DMS79 (cell line): Measurements from ENCODE around the gene DPCD.

Experiments
- DNase-seq: peaks from one replicate; lab custom pipeline; 2025; lab: John Stamatoyannopoulos, UW

The DPCD gene

DNA sequence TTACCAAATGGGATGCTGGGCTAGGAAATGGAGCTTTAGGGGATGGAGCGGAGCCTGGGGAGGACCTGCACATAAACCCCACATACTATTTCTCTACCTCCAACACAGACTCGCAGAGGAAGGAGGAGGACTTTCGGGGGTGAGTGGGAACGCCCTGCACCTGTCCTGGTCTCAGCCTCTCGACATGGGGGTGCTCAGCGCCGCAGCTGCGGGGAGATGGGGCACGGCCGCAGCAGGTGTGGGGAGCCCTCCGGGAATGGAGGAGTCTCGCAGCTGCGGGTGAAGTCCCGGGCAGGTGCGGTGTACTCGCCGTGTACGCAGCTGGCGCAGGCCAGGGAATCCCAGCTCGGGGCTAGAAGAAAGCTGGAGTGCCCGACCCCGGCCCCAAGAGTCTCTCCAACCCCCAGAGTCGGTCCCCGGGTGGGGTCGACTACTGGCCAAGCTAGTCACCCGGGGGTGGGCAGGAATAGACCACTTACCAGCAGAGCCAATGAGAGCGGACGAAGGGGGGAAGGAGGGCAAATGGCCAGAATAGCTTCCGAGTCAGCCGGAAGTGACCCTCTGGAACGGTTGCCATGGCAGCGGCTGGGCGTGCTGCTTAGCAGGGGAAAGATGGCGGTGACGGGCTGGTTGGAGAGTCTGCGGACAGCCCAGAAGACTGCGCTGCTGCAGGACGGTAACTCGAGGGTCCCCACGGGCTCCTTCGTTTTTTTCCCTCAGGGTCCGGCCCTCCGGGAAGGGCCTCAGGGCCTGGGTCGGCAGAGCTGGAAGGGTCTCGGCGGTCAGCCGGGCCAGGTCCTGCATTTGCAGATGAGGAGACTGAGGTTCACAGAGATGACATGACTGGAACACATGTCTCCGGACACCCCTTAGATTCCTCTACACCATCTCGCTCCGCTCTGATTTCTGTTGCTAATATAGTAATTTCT is at the start of gene DPCD, which contains the start of gene POLL:
Gene DPCD (plus strand): TSS at position 597 of the 929 bp plus-strand sequence. CDS start 16 bp downstream, at position 613.
Gene POLL (minus strand): TSS at position 533 of the 929 bp plus-strand sequence. CDS start 897 bp downstream, outside the sequence.
- DNase-seq, result peak; percentile 62

DNA sequence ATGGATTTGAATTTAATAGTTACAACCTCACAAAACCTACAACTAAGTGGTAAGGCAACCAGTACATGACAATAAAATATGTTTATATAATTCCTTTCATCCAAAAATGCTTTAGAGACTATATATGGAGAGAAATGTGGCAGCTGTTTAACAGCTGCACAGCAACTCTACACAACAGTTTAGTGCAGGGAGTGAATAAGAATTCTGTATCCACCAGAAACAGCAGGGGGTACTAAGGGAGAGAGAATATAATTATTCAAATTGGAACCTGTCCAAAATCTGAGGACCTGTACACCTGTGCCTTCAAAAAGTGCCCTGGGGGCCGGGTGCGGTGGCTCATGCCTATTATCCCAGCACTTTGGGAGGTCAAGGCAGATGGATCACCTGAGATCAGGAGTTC is 49.7 kb upstream of the DPCD start:
- DNase-seq, result no peak

DNA sequence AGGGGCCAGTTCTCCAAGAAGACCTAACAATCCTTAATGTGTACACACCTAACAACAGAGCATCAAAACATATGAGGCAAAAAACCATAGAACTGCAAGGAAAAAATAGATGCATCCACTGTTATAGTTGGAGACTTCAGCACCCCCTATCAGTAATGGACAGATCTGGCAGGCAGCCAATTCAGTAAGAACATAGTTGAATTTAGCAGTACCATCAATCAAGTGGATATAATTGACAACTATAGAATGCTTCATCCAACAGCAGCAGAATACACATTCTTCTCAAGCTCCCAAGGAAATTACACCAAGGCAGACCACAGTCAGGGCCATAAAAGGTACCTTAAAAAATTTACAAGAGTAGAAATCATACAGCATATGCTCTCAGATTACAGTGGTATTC is 42.2 kb upstream of the DPCD start:
- DNase-seq, result no peak

DNA sequence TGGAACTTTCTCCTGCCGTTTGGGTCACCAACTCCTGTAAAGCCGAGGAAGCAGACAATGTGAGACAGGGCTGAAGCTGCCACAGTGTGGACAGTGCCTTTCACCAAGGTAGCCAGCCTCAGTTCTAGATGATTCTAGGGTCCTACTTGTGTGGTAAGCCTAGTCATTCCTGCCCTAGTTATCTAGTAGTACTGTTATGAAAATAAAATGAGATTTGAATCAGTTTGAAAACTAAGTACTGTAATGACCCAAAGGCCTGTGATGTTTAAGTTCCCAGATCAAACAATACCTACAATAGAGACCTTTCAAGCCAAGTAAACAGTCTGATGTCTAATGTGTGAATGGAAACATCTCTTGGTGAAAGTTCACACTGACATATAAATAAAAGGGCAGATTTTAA is 37.2 kb upstream of the DPCD start:
- no peak for DNase-seq

DNA sequence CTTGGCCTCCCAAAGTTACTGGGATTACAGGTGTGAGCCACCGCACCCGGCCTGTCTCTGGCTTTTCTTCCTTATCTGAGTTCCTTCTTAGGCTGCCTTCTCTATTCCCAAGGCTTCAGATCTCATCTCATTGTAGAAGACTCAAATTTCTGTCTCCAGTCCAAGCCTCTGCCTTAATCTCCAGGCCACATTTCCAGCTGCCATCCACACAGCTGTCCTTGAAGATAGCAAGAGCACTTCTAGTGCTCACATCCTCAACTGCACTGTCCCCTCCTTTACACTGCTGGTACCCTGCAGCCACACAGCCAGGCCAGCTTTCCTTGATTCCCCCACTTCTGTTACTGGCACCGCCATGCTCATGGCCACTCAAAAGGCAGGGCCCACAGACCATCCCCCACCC is 35.7 kb upstream of the DPCD start:
- DNase-seq, result no peak

DNA sequence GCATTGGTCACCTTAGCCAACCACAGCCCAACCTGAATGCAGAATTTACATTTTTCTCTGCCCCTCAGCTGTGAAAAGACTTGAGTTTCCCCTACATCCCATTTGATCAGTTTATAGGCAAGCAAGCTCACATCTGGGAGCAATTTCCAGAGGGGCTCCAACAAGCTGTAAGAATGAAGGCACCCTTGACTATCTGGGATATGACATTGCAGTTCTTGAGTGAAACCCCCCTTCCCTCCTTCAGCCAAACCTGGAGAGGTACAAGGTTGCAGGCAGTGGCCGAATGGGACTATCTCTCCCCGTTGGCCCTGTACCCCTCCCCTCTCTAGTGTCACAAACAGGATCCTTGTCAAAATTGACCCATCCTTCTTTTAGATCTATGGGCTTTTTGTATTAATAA is 30.6 kb upstream of the DPCD start:
- no peak for DNase-seq

DNA sequence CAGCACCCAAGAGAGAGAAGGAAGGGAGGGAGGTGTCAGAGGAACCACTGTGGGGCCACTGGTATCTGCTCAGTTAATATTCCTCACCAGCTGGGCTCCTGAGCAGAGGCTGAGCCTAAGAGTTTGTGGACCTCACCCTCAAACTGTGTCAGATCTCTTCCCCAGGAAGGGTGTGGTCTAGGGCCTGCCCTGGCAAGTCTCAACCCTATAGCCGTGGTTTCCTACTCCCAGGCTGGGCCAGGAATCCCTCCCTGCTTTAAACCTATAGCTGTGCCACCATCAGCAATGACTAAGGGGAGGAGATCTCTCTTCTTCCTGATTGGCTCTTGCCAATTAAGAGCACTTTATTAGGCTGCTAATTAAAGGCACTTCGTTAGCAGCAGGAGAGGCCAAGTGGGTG is 29.9 kb upstream of the DPCD start:
- no peak for DNase-seq

DNA sequence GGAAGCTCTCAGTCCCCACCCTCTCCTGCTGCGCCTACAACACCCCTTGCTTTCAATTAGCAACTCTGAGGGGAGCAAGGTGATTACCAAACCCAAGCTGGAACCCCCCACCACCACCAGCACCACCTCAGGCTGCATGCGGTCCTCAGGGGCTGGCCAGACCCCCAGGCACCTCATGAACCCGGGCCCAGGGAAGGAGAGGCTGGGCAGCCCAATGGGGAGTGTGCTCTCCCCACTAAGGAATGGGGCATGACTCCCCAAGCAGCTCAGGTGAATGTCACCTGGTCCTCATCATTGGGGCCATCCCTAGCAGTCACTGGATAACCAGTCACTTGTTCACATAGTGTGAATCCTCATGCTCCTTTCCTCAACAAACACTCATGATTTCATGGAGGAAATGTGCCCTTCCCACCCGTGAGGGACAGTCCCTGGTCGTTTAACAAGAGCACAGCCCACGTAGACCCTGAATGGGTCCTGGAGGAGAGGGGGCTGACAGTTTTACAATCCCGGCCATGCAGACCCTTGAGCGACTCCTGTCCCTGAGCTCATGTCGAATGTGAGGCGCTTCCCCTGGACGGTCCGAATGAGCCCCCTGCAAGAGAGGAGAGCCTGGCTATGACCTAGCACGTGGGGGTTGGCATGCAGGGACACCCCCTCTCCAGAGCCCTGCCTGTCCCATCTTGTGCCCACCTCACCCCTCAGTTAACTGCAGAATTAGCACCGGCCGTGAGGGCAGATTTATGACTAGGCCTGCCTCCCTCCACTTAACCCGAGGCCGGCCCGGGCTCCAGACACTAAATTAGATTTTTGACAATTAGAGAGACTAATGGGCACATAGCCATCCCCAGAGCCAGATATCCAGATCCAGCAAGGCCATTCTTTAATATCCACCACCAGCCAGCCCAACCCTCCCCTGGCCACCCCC is 29.2 kb upstream of the DPCD start:
- no peak for DNase-seq

DNA sequence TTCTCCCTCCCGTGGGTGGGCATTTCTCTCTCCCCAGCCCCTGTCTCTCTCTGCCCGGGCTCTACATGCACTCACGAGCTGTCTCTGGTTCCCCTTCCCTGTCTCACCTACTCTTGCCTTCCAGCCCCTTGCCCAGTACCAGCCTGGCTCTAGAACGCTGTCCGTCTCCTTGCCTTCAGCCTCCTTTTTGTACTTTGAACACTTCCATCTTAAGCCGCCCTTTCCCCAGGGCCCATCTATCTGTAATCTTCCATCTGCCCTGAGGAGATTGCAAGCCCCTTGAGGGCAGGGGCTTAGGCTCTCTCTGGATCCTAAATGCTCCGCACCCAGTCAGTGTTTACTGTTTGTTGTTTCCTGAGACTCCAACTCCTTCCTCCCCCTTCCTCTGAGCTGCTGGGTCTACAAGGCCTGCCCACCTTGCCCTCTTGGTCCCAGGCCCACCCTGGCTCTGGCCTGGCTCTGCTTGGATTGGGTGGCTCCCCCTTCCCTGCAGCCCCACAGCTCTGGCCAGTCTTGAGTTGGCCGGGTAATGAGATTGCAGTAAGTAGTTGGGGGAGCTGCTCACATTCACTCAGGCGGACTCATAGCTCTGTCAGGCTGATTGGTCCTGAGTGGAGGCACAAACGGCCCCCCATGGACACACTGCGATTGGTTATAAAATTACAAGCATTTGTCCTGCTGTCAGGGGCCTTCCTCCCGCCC is 28.4 kb upstream of the DPCD start:
- DNase-seq, result no peak

DNA sequence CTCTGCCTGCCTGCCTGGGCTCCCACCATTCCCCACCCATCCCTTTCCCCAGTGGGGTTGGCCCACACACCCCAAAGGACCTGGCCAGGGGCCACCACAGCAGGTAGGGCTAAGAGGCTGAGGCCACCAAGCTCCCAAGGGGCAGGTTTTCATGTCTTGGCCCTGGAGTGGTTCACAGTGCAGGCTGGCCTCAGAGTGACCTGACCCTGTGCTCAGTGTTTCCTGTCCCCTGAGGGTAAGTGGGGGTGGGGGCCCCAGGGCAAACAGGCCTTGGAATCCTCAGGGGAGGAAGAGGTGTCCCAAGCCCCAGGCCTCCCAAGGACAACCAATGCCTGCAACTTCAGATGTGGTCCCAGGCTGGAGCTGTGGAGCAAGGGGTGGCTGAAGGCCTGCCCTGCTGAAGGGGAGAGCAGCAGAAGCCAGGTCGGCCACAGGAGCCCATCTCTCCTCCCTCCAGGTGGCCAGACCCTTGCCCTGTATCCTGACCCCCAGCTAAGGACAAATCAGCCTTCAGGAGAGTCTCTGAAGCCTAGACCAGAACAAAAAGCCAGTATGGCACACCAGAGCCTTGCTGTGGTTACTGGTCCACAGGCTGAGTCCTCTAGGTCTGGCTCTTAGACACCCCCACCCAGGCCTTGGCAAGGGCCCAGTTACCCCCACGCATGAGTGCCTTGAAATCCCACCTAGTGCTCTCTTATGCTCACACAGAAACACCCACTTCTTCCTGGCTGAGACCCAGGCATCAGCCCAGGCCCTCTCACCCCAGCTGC is 27.6 kb upstream of the DPCD start:
- DNase-seq, result peak; percentile 38

DNA sequence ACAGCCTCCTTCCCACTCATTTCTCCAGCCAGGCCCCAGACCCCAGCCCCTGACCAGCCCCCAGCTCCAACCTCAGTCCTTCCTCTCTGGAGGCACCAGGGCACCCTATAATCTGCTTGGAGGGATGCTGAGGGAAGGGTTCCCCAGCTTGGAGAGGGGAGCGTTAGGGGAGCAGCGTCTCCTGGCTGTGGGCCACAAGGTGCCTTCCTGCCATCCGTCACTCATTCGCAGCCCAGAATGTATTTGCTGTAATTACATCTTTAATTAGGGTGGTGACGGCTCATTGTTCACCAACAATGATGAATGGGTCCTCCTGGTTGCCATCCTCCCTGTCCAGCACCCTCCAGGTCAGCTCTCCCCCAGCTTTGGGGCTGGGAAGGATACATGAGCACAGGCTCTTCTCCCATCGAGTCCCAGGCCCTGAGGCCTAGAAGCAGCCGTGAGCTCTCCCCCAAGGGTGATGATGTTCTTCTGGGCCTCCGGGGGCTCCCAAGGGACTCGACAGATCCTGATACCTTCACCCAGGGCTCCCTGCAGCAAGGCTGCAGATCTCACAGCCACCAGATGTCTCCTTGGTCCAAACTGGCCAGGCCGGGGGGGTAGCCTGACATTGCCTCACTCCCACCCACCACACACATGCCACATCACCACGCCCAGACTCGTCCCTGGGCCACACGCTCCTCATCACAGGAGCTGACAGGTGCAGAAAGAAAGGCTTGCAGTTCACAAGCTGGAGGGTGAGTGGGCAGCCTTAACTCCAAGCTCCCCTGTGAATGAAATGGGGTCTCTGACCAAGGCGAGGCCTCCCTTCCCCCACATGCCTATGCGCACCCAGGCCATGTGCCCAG is 26.8 kb upstream of the DPCD start:
- DNase-seq, result no peak

DNA sequence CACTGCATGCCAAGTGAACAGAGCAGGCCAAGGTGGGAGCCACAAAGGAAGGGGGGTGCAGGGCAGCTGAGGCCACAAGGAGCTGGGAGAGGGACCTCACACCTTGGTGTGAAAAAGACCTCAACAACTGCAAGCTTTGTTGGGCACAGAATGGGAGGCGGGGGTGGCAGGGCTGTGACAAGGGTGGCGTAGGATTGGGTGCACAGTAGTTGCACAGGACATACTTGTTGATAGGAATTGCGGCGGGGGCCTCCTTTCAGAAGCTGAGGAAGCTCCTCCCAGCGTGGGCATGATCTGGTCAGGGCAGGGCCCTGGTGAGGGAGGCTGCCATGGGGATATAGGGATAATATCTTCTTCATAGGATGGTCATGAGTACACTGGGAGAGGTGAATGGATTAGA is 25.9 kb upstream of the DPCD start:
- no peak for DNase-seq

DNA sequence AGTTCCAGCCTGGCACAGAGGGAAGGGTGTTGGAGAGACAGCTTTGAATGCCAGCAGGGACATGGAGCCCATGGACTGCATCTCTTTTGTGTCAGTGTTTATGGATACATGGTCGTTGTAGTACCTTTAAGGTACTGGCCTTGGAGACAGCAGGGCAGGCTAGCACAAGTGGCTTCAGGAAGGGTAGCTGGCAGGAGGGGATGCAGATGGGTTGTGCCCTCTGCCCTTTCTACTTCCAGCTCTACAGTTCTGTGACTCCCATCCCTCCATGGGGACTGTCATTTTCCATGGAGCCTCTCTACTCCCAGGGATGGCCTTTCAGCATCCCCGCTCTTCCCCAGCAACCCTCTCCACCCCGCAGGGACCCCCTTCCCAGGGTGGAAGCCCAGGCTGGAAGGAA is 25.1 kb upstream of the DPCD start:
- DNase-seq, result no peak

DNA sequence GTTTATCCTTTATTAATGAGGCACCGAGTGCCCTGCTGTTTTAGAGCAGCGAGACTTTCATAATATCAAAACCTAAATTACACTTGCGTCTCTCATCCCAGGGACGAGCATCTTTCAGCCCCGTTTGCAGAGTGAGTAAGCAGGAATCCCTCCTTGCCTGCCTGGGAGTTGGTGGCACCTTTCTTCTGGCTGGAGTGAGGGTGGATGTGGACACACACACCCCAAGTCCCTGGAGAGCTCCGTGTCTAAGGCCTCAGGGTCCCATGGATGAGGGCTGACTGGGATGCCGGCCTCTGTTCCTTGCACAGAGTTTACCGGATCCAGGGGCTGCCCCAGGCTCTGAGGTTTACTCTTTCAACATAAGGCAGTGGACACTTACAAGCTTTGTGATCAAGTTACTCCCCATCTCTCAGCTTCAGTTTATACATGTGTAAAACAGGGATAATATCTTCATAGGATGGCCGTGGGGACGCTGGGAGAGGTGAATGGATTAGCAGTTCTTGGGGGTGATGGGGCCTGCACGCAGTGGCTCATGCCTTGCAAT is 24.6 kb upstream of the DPCD start:
- DNase-seq, result no peak

DNA sequence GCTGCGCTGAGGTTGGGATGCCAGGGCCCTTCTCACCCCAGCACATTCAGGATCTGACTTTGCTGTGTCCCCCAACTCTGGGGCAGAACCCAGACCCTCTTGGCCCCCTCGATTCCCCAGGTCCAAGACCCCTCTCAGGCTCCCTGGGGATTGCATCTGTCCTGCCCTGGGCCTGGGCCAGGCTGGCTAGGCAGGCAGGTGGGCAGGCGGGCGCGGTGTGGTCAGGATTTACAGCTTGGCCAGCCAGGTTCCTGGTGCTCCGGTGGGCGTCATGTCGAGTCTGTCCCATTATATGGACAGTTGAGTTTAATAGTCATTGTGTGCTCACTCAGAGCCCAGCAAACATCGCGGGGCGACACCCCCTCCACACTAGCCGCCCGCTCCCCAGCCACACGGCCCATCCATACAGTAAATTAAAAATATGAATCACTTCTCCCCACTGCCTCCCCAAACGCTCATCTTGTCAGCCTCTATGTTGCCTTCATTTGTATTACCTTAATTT is 23.6 kb upstream of the DPCD start:
- no peak for DNase-seq

DNA sequence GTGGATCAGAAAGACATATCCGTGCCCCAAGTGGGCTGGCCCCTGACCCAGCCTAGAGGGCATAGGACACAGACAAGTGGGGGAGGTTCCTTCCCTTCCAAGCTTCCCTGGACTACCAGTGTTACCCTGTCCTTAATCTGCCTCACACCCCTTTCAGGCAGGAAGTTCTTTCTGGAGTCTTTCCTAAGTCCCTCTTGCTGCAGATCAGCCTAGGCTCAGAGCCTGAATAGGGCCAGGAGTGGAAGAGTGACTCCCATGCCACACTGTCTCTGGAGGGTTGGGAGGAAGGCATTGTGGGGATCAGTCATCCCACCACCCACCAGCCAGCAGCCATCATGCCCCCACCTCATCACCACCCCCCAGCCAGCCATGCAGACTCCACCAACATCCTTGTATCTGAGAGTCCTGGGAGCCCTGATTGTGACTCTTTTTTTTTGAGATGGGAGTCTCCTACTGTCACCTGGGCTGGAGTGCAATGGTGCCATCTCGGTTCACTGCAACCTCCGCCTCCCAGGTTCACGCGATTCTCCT is 22.7 kb upstream of the DPCD start:
- no peak for DNase-seq

DNA sequence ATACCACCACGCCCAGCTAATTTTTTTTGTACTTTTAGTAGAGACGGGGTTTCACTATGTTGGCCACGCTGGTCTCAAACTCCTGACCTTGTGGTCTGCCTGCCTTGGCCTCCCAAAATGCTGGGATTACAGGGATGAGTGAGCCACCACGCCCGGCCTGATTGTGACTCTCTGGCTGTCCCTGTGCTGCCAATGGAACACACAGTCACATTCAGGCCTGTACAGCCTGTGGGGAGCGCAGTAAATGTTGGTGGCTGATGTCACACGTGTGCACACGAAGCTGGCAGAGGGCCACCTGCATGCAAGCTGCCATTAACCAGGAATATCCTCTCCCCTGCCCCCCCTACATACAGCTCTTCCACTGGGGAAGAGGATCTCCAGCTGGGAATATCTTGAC is 22.2 kb upstream of the DPCD start:
- DNase-seq, result no peak

DNA sequence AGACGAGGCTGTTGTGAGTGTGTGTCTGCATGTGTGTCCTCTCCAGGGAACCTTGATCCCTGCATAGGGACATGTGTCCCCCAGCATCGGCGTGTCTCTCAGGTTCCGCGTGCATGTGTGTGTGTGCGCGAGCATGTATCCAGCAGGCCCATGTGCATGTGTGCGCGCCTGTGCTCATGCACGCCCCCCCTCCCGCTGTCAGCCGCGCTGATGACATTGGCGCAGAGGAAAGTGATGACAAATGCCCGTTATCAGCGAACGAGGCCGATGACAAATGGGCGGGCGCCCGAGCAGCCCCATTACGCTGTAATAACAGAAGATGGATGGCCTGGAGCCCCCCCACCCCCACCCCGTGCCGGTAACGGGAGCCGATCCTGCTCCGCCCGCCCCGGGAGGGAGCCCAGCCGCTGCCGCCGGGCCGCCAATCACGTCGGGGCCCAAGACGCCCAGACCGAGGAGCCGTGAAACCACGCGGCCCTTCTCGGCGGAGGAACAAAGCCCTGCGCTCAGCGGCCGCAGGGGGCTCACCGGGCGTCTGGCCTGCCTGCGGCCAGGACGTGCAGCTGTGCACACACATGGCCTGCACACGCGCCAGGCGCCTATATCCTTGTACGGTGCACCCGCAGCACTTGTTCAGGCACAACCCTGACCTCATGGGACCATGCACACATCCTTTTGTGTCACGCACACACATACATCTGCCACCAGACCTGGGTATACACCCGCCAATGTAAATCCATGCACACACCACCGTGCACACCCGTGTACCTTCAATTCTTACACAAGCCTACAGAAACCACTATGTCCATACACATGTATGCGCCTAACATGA is 21.6 kb upstream of the DPCD start:
- no peak for DNase-seq
